Measurements from ENCODE around the gene CNTROB.

Gene CNTROB

GRCh38 chr17:7931709-7932482, at the start of gene CNTROB, which contains the start of gene TRAPPC1:
CNTROB (plus strand) TSS chr17:7932206; CDS start chr17:7933080, 874 bp downstream.
TRAPPC1 (minus strand) TSS chr17:7931946; CDS start chr17:7931829, 117 bp downstream.
- peak; percentile 99 for DNase-seq (ENCODE audit: low read depth)

GRCh38 chr17:7882629-7883028, 49.4 kb upstream of the CNTROB start:
- no peak for DNase-seq (ENCODE audit: low read depth)

- DNase-seq (ENCODE audit: low read depth), result peak; percentile 30
These were observed 48.1 kb upstream of the CNTROB start for GRCh38 chr17:7883781-7884386.

- peak; percentile 21 for DNase-seq (ENCODE audit: low read depth)
These were observed 47.2 kb upstream of the CNTROB start for GRCh38 chr17:7884581-7885366.

GRCh38 chr17:7885367-7886226, 46.4 kb upstream of the CNTROB start:
- DNase-seq (ENCODE audit: low read depth), result peak; percentile 61

- DNase-seq (ENCODE audit: low read depth), result peak; percentile 31
These were observed 45.6 kb upstream of the CNTROB start for GRCh38 chr17:7886227-7887037.

DNA sequence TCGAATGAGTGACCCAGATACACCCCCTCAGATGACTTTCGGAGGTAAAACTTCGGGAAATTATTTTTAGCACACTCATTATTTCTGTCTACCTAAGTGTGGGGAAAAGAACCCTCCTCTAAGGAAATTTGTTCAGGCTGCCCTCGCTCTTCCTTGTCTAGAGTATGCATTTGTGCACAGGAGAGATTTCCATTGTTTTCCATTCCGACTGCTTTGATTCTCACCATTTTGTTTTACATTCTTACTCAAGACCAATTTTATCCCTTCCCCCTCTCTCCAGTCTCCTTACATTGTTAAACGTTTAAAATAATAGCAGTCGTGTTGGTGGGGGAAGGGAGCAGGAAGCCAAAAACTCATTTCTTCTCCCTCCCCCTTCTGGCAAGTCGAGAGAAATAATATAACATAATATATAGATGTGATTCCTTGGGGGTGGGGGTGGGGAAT, 44.9 kb upstream of the CNTROB start:
- no peak for DNase-seq (ENCODE audit: low read depth)

- peak; percentile 98 for DNase-seq (ENCODE audit: low read depth)
These were observed 44.4 kb upstream of the CNTROB start for GRCh38 chr17:7887482-7888183.

DNA sequence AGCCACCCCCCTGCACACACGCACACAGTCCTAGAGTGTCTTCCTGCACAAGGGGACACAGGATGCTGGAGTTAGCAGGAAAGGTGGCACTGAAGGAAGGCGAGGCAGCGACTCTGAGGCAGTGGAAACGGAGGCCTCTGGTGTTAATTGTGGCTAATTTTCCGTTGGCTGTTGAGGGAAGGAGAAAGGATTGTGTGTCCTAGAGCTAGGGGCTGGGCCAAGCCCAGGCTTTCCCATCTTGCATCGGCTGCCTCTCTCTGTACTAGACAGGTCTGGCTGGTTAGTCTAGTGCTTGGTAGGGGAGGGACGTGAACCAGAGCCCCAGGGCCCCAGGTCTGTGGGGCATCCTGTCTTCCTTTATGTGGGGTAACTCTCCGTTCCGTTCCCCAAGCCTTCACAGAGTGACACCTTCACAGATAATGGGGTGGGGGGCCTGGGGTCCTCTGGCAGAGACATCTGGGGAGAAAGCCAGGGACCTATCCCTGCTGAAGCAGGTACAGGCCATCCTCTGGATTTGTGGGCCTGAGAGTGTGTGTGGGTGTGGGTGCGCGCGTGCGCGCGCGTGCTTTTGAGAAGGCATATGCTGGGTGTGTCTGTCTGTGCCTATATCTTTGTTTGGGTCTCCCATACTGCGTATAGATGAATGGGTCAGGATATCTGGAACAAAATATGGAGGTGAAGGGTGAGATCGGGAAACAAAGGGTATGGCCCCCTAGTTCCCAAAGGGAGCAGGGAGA, 43.7 kb upstream of the CNTROB start, which contains the start of gene CHD3:
Gene CHD3, plus strand, starts transcription at position 606 of the 737 bp plus-strand sequence. CDS start 212 bp downstream, outside the sequence.
- DNase-seq (ENCODE audit: low read depth), result no peak

DNA sequence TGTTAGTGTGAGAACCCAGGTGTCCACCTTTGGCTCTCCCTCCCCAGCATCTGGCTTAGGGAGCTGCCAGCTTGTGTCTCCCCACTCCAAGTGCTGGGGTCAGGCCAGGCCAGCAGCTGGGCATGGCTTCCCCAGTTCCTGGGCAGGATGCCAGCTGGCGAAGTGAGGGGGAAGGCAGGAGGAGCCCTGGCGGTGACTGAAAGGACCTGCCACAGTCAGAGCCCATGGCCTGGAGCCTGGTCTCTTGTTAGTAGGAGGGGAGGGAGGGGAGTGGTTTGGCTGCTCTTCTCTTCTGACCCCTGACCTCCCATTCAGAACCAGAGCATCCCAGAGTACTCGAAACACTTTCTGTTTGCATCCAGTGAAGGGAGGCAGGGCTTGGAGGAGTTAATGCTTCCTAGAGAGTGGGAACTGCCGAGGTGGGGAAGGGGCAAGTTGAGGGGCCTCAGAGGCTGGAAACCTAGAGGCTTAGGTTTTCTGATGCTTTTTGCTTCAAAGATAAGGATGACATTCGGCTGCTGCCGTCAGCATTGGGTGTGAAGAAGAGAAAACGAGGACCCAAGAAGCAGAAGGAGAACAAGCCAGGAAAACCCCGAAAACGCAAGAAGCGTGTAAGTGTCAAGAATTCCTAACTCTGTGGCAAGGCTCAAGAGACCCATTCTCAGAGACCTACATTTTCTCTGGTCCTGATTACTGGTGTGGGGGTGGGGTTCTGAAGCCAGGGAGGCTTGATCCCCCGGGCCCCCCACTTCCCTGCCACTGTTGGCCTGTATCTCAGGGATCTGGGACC, 42.6 kb upstream of the CNTROB start:
- peak; percentile 94 for DNase-seq (ENCODE audit: low read depth)

DNA sequence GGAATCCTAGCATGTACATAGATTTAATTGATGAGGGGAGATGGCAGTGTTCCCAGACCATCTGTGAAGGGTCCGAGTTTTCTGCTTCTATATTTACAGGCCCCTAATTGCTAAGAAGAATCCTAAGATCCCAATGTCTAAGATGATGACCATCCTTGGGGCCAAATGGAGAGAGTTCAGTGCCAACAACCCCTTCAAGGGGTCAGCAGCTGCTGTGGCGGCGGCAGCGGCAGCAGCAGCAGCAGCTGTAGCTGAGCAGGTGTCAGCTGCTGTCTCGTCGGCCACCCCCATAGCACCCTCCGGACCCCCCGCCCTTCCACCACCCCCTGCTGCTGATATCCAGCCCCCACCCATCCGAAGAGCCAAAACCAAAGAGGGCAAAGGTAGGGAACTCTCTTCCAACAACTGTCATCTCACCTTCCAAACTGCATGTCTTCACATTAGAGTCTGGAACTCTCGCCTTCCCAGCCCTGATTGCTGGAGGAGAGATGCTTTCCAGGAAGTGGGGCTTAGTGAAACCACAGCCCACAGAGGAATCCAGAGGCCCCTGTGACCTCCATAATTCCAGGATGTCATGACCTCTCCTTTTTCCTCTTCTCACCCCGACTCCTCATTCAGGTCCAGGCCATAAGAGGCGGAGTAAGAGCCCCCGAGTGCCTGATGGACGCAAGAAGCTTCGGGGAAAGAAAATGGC, 38.7 kb upstream of the CNTROB start:
- DNase-seq (ENCODE audit: low read depth), result no peak

DNA sequence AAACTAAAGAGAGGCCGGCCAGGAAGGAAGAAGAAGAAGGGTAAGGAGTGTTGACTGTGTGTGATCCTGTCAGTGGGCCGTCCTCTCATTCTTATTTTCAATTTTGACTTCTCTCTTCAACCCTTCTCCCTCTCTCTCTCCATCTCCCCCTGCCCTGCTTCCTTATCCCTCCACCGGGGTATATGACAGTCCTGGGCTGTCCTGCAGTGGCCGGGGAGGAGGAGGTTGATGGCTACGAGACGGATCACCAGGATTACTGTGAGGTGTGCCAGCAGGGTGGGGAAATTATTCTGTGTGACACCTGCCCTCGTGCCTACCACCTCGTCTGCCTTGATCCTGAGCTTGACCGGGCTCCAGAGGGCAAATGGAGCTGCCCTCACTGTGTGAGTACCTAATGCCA, 37.8 kb upstream of the CNTROB start:
- DNase-seq (ENCODE audit: low read depth), result no peak

GRCh38 chr17:7894866-7895265, 37.1 kb upstream of the CNTROB start:
- no peak for DNase-seq (ENCODE audit: low read depth)

DNA sequence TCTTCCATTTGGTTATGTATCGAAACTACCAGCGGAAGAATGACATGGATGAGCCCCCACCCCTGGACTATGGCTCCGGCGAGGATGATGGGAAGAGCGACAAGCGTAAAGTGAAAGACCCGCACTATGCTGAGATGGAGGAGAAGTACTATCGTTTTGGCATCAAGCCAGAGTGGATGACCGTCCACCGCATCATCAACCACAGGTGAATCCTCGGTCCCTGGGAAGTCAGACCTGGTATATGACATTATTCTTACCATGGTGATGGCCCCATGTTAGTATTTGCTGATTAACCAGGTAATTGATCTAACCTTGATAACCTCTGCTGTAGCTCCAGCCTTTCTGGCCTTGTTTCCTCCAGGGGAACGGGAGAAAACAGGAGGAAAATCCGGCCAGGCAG, 34.9 kb upstream of the CNTROB start:
- no peak for DNase-seq (ENCODE audit: low read depth)

- peak; percentile 70 for DNase-seq (ENCODE audit: low read depth)
These were observed 34.2 kb upstream of the CNTROB start for GRCh38 chr17:7897773-7898172.

DNA sequence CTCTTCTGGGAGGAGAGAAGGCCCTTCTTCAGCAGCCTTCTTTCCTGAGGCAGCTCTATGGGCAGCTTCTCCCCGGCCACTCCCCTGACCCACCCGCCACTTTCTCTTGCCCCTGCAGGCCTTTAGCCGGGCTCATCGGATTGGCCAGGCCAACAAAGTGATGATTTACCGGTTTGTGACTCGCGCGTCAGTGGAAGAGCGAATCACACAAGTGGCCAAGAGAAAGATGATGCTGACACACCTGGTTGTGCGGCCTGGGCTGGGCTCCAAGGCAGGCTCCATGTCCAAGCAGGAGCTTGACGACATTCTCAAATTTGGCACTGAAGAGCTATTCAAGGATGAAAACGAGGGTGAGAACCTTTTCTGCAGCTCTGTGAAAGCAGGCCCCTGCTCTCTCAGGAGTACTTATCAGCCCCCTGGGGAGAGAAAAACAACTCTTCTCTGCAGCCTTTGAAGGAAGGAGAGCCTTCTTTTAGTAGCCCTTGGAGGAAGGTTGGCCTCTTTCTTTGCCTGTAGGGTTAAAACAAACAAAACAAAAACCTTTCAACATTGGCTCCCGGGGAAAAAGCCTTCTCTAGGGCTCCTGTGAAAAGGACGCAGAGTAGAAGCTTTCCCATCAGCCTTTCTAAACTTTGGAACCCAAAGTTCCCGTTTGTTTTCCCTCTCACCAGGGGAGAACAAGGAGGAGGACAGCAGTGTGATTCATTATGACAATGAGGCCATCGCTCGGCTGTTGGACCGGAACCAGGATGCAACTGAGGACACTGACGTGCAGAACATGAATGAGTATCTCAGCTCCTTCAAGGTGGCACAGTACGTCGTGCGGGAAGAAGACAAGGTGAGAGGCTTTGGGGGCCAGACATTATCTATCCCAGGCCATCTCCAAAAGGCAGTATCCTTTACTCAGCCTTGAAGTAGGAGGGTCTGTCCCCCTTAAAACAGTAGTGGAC, 28.6 kb upstream of the CNTROB start:
- DNase-seq (ENCODE audit: low read depth), result no peak

- no peak for DNase-seq (ENCODE audit: low read depth)
These were observed 22.9 kb upstream of the CNTROB start for GRCh38 chr17:7909089-7909488.

Data from EH (cell line).